GM18870 (cell line): Measurements from ENCODE around the gene SOCS3.

ENCODE experiments used
- ATAC-seq: cut with Tn5 transposase; IDR thresholded peaks from one replicate; pipeline ENCODE4 v1.9.1; 2021; ENCODE audit warnings: moderate library complexity; ENCODE audit not compliant: unreplicated experiment

The SOCS3 gene

GRCh38 chr17:78368854-78369495 is 9.1 kb upstream of the SOCS3 start:
- ATAC-seq: no peak

DNA sequence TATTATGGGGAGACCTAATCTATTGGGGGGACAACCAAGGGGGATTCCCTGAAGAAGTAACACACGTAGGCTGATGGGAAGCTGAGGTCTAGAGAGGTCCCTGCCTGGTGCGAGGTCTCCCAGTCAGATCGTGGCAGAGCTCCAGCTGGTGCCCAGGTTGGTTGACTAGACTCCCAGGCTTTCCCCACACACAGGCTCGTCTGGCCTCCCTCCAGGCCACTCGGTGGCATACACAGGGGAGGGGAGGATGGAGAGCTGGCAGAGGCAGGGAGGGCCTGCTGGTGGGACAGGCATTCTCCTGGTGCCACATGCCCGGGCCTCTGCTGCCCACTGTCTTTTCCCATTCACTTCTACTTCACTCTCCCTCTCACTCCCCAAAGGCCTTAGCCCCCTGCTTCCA is 8.5 kb upstream of the SOCS3 start:
- no peak for ATAC-seq

DNA sequence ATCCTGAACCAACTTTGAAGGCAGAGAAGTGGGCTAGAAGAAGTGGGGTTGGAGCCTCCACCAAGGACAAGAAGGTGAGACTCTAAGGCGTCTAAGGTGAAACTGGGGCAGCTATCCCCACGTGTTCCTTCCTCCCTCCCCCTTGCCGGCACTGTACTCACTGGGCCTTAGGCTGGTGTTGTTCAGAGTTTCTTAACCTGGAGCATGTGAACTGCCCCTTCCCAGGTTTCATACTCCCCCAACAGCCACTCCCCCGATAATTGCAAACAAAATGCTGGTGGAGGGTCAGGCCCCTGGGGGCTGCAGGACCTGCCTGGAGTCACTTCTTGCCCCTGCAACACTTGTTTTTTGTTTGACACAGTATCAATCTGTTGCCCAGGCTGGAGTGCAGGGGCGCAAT is 7.3 kb upstream of the SOCS3 start:
- no peak for ATAC-seq

DNA sequence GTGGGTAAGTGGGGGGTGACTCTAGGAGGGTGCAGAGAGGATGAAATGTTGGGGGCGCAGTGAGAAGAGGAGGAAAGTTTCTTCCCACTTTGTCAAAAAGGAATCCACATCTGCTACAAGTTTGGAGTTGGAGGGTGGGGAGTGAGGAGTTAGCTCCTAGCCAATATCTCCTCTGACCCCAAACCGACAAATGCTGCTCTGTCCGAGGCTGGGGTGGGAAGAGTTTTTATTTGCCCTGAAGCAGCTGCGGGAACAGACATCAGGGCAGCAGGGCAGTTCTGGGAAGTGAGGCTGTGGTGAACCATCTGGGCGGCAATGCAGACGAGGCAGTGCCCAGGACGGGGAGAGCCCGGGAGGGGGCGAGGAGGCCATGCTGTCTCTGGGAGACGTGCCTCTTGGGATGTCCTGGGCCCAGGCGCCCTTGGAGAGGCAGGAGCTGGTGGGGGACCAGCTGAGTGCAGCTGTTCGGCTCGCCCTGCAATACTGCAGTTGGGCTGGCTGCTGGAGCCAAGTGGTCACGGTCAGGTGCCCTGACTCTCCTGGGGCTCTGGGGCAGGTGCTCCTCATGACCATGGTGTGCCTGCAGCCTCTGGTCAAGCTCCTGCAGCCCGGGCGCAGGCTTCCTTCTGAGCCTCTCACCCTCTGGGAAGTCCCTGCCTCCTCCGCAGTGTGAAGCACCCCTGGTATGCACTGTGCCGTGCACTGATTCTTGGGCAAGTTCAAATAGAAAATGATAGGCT is 6.4 kb upstream of the SOCS3 start:
- ATAC-seq: no peak

DNA sequence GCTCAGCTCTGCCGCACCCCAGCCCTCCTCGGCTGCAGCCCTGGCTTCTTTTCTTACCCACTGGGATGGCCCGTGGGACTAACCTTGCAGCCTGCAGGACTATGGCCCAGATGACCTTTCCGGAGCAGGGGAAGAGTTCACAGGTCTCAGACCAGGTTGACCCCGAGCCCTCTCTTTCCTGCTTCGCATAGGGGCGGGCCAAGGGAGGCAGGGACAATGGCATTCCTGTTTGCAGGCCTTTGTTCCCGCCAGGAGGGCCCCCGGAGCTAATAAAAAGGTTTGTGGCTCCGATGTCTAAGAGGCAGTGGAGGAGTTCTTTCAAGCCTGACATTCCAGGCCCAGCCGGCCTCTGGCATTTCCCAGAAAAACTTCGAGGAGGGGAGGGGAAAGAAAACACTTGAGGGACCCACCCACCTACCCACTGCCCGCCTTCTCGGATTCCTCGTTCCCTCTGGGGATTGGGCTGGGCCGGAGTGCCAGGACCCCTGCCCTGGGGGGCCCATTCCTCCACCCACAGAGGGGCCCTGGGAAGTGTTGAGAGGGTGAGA is 5.8 kb upstream of the SOCS3 start:
- ATAC-seq: no peak

GRCh38 chr17:78364436-78365281 is 4.8 kb upstream of the SOCS3 start:
- no peak for ATAC-seq

DNA sequence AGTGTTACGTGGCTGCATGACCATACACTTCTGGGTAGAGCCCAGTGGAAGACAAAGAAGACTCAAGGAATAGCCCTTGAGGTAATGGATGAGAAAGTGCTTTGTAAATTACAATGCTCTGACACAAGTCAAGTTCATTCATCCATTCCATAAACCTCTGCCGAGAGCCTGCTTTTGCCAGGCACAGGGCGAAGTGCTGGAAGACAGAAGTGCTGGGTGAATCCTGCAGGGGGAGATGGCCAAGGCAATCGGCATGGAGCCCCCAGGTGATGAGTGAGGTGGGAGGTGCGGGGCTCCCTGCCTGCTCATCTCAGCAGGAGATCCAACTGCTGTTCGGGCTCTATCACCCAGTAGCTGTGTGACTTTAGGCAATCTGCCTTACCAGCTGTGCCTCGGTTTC is 2.8 kb upstream of the SOCS3 start:
- ATAC-seq: no peak

GRCh38 chr17:78362232-78362631 is 2.4 kb upstream of the SOCS3 start:
- no peak for ATAC-seq

DNA sequence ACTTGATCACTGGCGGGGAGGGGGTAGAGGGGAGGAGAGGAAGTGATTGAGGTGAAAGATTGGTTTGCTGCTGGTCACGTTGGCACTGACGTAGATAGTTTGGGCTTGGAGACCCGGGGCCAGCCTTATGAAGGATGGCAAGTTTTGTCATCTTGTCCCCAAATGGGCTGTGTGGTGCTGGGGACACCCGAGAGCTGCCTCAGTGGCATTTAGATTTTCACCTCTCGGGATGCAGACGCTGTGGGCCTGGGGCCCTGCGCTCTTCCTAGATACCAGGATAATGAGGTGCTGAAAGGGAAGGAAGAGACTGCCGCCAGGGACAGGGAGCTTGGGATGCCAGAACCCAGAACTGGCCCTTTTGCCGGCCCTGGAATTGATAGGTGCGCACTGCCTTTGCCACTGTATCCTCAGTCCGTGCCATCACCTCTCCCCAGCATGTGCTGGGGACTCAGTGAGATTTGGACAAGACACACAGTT is 1.4 kb upstream of the SOCS3 start:
- no peak for ATAC-seq

DNA sequence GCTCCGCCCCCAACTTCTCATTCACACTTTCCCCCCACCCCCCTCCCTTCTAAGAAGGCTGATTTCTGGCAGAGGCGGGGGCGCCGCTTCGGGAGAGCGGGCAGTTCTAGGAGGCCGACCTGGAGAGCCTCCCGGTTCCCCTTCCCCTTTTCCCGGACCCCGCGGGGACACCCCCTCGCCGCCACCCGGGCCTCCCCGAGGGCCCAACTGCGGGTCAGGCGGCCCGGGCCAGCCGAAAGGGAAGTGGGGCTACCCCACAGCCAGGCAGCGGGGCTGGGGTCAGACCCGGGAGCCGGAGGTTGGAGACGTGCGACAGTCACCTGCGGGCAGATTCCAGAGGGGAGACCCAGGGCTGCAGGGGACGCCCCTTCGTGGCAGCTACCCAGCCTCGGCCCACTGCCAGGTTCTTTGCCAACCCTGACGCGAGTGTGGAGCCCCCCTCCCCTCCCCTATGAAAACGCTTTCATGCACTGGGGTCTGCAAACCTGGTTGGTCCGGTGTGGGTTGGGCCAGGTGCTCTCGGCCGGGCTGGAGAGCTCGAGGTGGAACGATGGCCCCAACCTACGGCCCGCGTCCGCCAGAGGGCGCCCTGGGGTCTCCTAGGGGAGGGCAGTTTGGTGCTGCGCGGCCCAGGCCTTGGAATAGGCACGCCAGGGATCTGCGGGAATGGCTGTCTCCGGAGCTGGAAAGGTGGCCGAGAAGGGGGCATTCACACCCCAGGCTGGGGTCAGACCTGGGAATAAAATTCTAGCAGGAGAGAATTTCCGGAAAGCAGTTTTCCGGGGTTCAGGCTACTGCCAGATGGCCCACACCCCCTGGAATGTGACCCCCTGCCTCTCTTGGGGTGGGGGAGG is 721 bp upstream of the SOCS3 start:
- ATAC-seq: no peak

DNA sequence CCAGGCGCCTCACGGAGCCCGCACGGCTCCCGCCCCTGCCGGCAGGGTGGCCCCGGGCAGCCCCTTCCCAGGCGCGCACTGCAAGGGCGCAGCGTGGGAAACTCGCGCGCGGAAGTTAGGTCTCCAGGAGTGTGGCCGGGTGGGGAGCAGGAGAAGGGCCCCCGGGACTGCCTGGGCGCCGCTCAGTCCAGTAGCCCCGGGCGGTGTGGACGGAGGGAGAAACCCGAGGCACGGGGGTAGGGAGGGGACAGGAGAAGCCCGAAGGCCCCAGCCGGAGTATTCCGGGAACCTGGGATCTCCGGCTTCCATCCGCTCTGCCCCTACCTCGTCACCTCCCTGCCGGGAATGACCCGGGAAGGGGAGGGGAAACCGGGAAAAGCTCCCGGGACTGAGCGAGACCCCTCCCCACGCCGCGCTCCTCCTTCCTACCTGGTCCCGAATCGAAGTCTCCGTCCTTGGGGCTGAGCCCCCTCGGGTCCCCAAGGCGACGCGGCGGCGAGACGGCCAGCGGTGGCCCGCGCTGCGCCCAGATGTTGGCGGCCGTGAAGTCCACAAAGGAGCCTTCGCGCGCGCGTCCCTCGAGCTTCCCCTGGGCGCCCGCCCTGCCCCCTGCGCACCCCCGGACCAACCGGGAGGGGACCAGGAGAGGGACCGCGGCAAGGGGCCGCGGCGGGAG is 418 bp downstream of the SOCS3 start:
- ATAC-seq: no peak

GRCh38 chr17:78358538-78359320 is 1.1 kb downstream of the SOCS3 start:
- ATAC-seq: no peak

DNA sequence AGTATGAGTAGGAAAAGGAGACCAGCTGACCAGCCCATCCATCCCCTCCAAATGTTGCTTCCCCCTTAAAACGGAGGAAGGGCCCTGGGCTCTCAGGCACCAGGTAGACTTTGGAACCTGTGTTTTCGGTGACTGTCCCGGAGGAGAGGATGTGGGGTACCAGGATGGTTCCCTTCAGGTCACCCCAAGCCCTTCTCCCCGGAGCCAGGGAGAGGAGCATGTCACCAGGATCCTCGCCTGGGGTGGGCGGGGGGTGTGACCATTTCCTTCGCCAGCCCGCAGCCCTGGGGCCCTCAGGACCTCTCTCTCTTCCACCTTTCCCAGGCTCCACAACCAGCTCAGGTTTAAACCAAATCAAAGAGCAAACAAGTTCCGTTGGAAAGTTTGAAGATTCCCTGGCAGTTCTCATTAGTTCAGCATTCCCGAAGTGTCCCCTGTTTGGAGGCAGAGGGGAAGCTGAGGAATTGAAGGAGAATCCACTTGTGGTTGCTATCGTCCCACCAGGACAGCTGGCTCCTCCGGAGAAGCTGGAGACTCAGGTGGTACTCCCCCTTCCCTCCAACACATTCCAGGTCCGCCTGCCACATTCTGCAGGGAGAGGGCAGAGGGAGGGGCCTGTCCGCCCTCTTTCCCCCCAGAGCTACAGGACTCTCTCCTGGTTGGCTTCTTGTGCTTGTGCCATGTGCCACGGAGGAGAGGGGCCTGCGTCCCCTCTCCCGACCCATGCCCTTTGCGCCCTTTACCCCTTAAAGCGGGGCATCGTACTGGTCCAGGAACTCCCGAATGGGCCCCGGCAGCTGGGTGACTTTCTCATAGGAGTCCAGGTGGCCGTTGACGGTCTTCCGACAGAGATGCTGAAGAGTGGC is 2.0 kb downstream of the SOCS3 start:
- no peak for ATAC-seq

DNA sequence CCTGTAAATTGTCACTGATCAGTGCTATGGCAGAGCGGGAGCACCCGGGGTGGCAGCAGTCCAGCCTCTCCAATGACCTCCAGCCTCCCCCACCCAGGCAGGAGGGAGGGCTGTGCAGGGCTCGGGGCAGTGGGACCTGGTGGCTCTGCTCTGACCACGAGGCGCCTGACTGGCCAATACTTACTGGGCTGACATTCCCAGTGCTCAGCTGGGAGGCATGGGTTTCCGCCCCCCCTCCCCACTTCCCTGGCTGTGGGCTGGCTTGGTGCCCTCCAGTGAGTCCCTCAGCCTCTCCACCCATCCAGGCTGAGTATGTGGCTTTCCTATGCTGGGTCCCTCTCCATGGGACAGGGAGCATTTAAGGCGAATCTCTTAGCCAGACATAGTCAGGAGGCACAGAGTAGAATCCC is 2.7 kb downstream of the SOCS3 start:
- ATAC-seq: no peak

- ATAC-seq: peak; percentile 62
Observed at GRCh38 chr17:78356101-78356713, 3.7 kb downstream of the SOCS3 start.

DNA sequence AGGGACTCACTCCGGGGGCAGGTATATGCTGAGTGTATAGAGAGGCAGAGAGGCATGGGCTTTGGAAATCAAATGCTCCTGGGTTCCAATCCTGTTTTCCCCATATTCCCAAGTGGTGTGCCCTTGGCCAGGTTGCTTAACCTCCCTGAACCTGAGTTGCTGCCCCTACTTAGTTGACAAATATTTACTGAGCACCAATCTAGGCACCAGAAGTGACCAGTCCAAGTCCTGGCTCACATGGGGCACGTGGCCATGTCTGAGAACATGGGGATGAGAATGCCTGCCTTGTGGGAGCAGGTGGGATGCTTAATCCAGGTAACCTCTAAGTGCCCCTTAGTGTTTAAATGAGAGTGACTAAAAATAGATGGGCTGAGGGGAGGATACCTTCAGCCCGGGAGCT is 4.2 kb downstream of the SOCS3 start:
- no peak for ATAC-seq

- ATAC-seq: no peak
Observed at GRCh38 chr17:78355045-78355641, 4.7 kb downstream of the SOCS3 start.
